ENCODE data around the gene ZEB2. TPM values are rescaled to one million over a fixed set of nuclear protein-coding genes. Genes with fewer than 3 reads are reported as not detected.

The ZEB2 gene
- total and polyA plus RNA-seq, 2 of the 8 experiments (the other 6 are each of a cell fraction or from before 2014, with no cell fraction given), result 0.38 TPM; not detected in 1

- ChIA-PET CTCF (ENCODE audit: partially characterized antibody) (no interaction called here), POLR2A (ENCODE audit: partially characterized antibody) (no interaction called here)
- no peak overlapping the region for H4K91ac ChIP-seq (replicated peaks; ENCODE audit: insufficient read length, low read length)
- no peak overlapping the region for H4K8ac ChIP-seq (ENCODE audit: extremely low read depth, insufficient read depth, low read length)
- 98% methylated on average over 2 of the region's 2 CpGs; no CpG with 5 or more reads in 1 of the 2 experiments for whole genome bisulfite sequencing, 2 experiments (ENCODE audit: extremely low coverage in 1 of 2, insufficient coverage in 1 of 2, insufficient read length in 1 of 2, insufficient replicate concordance in 2 of 2, low coverage in 1 of 2, low lambda C conversion rate in 2 of 2, missing lambda C conversion rate in 1 of 2)
- H3K79me1 ChIP-seq (ENCODE audit: low read depth, low read length), result no peaks in the 10 kb centered on the region
- no peak for FAIRE-seq
- H3K14ac ChIP-seq (ENCODE audit: insufficient read length), result no peak overlapping the region
- H2BK120ac ChIP-seq (replicated peaks; ENCODE audit: low read depth, low read length), result no peak overlapping the region
- H4K5ac ChIP-seq (ENCODE audit: insufficient read length, low read depth, low read length), result no peak overlapping the region
- H4K20me1 ChIP-seq (replicated peaks in 1 of 2; ENCODE audit: control insufficient read depth in 1 of 2, insufficient read depth in 2 of 2, low read length in 2 of 2), result no peaks in the 10 kb centered on the region
- DNase-seq (ENCODE audit: low read depth in 1 of 2, low spot score in 2 of 2), result no peak
- H3K36me3 ChIP-seq (ENCODE audit: control insufficient read depth in 2 of 4, insufficient read depth in 4 of 4, low read length in 3 of 4), result no peaks in the 10 kb centered on the region
- H3K4me3 ChIP-seq (ENCODE audit: extremely low read depth in 1 of 4, insufficient read depth in 2 of 4, low read depth in 3 of 4, low read length in 4 of 4), result no peak overlapping the region
- no peak overlapping the region for H3K4ac ChIP-seq (replicated peaks; ENCODE audit: insufficient read length, low read depth, low read length)
- no peak overlapping the region for H3K23ac ChIP-seq (ENCODE audit: insufficient read length)
- no peaks in the 10 kb centered on the region for H3K9me3 ChIP-seq (ENCODE audit: insufficient read depth in 2 of 2, low read depth in 1 of 2, low read length in 1 of 2)
- H2BK15ac ChIP-seq (ENCODE audit: low read length), result no peak overlapping the region
- no peak overlapping the region for H3K56ac ChIP-seq (replicated peaks; ENCODE audit: insufficient read length, low read depth, low read length)
- H2BK5ac ChIP-seq (ENCODE audit: low read depth, low read length), result no peak overlapping the region
- H3K27ac ChIP-seq (ENCODE audit: low read depth, low read length), result no peak overlapping the region
- no peak overlapping the region for H2AK5ac ChIP-seq (ENCODE audit: low read depth, low read length)
- no peak overlapping the region for H2BK20ac ChIP-seq (ENCODE audit: low read length)
- H3K27me3 ChIP-seq (replicated peaks in 1 of 4; ENCODE audit: control insufficient read depth in 3 of 4, extremely low read depth in 1 of 4, insufficient read depth in 3 of 4, low read length in 3 of 4), result no peaks in the 10 kb centered on the region
- no peak overlapping the region for H3K9ac ChIP-seq (replicated peaks in 1 of 4; ENCODE audit: extremely low read depth in 1 of 4, low read depth in 3 of 4, low read length in 3 of 4)
- peaks cover 0 to 28% (median 18%) of the 10 kb centered on the region in 4 experiments; a peak in 5 of 7 replicates for H3K4me1 ChIP-seq (replicated peaks in 1 of 4; ENCODE audit: control insufficient read depth in 3 of 4, insufficient read depth in 4 of 4, low read length in 3 of 4)
- H2BK12ac ChIP-seq (ENCODE audit: low read depth, low read length), result no peak overlapping the region
- H3K23me2 ChIP-seq (ENCODE audit: low read depth, low read length), result no peaks in the 10 kb centered on the region
- H2AFZ ChIP-seq (ENCODE audit: low read length), result no peak overlapping the region
- no peak overlapping the region for H3K18ac ChIP-seq (ENCODE audit: extremely low read depth, low read length)
- H3K79me2 ChIP-seq (ENCODE audit: control insufficient read depth in 1 of 2, insufficient read depth in 2 of 2, low read length in 2 of 2), result no peaks in the 10 kb centered on the region
- no peak overlapping the region for H3K4me2 ChIP-seq (ENCODE audit: insufficient read depth in 1 of 2, low read depth in 2 of 2, low read length in 2 of 2)
- TF ChIP-seq CTCF (IDR thresholded peaks at IDR 0.05; ENCODE audit: control extremely low read depth in 1 of 3, insufficient read depth in 1 of 3, low read depth in 1 of 3, low read length in 3 of 3), result no peak
- no peak for TF ChIP-seq NRF1 (IDR thresholded peaks at IDR 0.05; ENCODE audit: low read depth, low read length)
- no peak for TF ChIP-seq MAX (IDR thresholded peaks at IDR 0.05)
- no peak for TF ChIP-seq CBX8 (IDR thresholded peaks at IDR 0.05; ENCODE audit: borderline replicate concordance, low read depth, low read length)
- no peak for TF ChIP-seq E2F6 (IDR thresholded peaks at IDR 0.05)
- TF ChIP-seq CREB1 (IDR thresholded peaks at IDR 0.05), result no peak
- no peak for TF ChIP-seq SRF (IDR thresholded peaks at IDR 0.05; ENCODE audit: low read depth, low read length)
- TF ChIP-seq CEBPB (IDR thresholded peaks at IDR 0.05; ENCODE audit: low read depth, low read length), result no peak
- no peak for TF ChIP-seq SUZ12 (IDR thresholded peaks at IDR 0.05; ENCODE audit: low read length)
- TF ChIP-seq JUND (IDR thresholded peaks at IDR 0.05; ENCODE audit: low read length), result no peak
- no peak for TF ChIP-seq PHF8 (conservative IDR thresholded peaks at IDR 0.05; ENCODE audit: low read depth, low read length)
- no peak for TF ChIP-seq CHD1 (IDR thresholded peaks at IDR 0.05; ENCODE audit: low read depth, low read length)
These were observed 44.9 kb downstream of the ZEB2 start for GRCh38 chr2:144475044-144475443.
